ENCODE results near the gene RTTN. TPM values are rescaled to one million over a fixed set of nuclear protein-coding genes. Genes with fewer than 3 reads are reported as not detected.

RTTN gene
- total RNA-seq, 1 donor from 2014 or later: 7.8 TPM

DNA sequence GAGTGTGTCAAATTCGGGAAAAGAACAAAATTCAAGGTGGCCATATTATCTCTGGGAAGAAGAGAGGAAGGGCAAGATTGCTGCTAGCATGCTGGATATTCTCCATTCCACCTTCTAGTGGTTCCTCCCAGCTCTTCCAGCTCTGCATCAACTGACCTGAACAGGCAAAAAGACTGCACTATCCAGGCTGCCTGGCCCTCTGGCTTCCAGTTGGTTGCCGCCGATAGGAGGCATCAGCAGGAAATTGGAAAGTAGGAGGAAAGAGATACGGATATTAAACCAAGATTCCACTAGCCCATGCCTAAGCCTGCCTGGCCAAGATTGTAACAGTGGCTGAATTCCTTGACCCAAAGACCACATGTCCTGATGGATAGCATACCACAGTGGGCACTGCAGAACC is 1.7 kb upstream of the RTTN start:
- ATAC-seq: no peak

DNA sequence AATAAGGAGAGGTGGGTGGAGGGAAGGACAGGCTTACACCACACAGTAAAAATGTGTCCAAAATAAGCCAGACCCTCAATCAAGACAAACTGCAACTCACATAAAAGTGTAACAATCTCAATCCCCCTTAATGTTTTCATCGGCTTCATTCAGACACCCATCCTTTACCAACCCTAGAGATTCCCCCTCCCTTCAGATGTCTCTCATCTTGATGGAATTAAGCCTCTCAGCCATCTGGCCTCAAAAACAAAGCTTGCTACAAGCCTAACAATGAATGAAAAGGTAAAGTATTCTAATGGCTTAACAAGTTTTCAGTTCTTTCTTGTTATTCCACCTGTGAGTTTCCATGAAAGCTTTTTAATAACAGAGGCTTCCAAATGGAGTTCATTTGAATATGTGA is 5.2 kb downstream of the RTTN start:
- ATAC-seq: no peak

- no peak for ATAC-seq
Observed at GRCh38 chr18:70197844-70198243, 7.6 kb downstream of the RTTN start.

- ATAC-seq: no peak
Observed at GRCh38 chr18:70197026-70197425, 8.5 kb downstream of the RTTN start.

DNA sequence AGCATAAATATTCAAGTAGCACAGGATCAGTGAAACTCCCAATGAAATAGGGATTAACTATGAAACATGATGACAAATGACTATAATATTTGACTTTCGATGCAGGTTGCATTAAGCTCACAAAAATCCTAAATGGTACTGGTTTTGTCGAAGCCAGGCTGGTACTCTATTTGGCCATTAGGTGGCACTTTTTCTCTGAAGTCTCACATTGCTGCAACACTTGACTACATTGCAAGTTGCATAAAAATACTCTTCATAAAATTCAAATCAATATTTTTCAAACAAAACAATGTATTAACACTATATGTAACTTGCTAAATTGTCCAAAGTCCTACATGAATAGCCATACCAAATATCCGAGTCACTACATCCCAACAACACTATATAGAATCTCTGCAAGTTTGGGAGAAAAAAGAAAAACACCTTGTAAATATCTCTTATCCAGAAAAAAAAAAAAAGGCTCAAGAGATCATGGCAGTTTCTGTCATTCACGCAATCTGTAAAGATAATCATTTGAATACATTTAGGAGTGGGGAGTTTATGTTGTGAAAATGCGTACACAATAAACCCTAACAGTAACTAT is 9.5 kb downstream of the RTTN start:
- peak; percentile 42 for ATAC-seq

DNA sequence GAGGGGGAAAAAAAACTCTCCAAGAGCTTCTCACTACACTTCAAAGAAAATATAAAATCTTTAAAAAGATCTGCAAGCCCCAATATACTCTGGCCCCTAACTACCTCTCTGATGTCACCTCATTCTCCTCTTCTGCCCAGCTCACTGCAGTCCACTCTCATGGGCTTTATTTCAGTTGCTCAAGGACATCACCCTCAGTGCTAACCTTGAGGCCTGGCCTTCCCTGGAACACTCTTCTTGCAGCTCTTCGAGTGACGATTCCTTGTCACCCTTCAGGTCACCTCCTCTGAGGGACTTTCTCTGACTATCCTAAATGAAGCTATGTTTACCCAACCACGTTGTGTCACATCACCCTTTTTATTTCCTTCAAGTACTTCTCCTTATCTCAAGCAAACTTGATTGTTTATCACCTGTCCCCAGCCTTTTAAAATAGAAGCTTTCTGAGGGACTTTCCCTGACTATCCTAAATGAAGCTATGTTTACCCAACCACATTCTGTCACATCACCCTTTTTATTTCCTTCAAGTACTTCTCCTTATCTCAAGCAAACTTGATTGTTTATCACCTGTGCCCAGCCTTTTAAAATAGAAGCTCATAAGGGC is 10.4 kb downstream of the RTTN start:
- no peak for ATAC-seq

GRCh38 chr18:70194227-70194890 is 11.1 kb downstream of the RTTN start:
- ATAC-seq: no peak

- ATAC-seq: no peak
Observed at GRCh38 chr18:70190529-70190928, 15.0 kb downstream of the RTTN start.

GRCh38 chr18:70188113-70188512 is 17.4 kb downstream of the RTTN start:
- no peak for ATAC-seq

- ATAC-seq: no peak
Observed at GRCh38 chr18:70183441-70183840, 22.0 kb downstream of the RTTN start.

DNA sequence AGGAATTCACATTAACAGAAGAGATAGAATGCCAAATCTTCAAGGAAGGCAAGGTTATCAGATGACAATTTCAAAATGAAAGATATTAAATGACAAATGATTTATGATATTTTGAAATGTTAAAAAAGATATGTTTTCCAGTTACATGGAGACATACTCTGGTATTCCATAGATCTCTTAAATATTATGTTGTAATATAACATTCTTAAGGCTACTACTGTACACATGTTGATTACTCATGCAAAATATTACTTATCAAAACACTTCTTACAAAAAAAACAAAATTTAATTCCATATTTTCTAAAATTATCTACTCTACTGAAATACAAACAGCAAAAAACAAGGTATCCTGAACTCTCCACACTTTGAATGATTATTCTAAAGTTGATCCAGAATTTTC is 22.9 kb downstream of the RTTN start:
- no peak for ATAC-seq

GRCh38 chr18:70181725-70182124 is 23.8 kb downstream of the RTTN start:
- ATAC-seq: no peak

GRCh38 chr18:70181015-70181414 is 24.5 kb downstream of the RTTN start:
- ATAC-seq: peak; percentile 72

DNA sequence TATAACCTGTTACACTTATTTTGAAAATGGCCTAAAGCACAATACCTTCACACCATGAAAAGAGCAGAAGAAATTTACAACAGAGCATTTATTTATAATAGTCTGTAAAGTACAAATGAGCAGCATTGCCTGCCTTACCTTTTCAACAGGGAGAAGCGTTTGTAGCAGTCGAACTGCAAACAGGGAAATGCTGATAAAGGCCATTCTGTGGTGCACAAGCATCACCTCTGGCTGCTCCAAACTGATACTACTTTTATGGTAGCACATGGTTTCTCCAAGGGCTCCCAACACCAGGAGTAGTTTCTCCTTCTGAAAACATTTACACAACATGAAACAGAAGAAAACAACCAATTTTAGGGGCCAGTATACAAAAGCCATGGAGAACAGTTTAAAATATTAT is 28.9 kb downstream of the RTTN start:
- no peak for ATAC-seq

GRCh38 chr18:70175216-70175615 is 30.3 kb downstream of the RTTN start:
- ATAC-seq: no peak

DNA sequence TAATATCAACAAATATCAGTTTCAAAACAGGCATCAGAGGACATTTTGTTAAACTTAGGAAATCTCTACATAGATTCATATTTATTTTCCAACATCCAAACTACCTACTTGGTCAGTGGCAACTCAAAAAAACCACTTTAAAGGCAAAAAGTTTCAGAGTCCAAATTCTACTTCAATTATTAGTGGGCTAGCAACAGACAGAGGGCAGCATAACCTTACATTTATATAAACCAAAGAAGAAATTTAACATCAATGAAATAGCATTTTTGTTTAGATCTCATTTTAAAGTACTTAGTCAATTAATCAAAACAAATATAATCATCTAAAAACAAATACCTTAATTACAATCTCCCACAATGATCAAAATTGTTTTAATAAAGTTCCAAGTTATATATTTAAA is 33.3 kb downstream of the RTTN start:
- no peak for ATAC-seq

GRCh38 chr18:70169747-70170146 is 35.7 kb downstream of the RTTN start:
- no peak for ATAC-seq

GRCh38 chr18:70166668-70167067 is 38.8 kb downstream of the RTTN start:
- ATAC-seq: no peak

- no peak for ATAC-seq
Observed at GRCh38 chr18:70165936-70166335, 39.6 kb downstream of the RTTN start.

DNA sequence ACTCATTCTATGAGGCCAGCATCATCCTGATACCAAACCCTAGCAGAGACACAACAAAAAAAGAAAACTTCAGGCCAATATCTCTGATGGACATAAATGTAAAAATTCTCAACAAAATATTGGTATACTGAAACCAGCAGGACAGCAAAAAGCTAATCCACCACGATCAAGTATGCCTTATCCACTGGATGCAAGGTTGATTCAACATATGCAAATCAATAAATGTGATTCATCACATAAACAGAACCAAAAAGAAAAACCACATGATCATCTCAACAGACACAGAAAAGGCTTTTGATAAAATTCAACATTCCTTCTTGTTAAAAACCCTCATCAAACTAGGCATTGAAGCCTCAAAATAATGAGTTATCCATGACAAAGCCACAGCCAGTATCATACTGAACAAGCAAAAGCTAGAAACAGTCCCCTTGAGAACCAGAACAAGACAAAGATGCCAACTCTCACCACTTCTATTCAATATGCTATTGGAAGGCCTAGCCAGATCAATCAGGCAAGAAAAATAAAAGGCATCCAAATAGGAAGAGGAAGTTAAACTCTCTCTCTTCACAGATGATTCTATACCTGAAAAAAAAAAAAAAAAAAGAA is 45.3 kb downstream of the RTTN start:
- no peak for ATAC-seq

DNA sequence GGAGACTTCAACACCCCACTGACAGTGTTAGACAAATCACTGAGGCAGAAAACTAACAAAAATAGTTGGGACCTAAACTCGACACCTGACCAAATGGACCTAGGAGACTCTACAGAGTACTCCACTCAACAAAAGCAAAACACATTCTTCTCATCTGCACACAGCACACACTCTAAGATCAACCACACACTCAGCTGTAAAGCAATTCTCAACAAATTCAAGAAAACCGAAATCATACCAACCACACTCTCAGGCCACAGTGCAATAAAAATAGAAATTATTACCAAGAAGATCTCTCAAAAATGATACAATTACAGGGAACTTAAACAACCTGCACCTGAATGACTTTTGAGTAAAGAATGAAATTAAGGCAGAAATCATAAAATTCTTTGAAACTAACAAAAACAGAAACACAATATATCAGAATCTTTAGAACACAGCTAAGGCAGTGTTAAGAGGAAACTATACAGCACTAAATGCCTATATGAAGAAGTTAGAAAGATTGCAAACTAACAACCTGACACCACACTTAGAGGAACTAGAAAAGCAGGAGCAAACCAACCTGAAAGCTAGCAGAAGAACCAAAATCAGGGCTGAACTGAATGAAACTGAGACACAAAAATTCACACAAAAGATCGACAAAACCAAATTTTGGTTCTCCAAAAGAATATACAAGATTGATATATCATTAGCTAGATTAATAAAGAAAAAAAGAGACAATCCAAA is 46.3 kb downstream of the RTTN start:
- ATAC-seq: no peak

- no peak for ATAC-seq
Observed at GRCh38 chr18:70156886-70157285, 48.6 kb downstream of the RTTN start.

DNA sequence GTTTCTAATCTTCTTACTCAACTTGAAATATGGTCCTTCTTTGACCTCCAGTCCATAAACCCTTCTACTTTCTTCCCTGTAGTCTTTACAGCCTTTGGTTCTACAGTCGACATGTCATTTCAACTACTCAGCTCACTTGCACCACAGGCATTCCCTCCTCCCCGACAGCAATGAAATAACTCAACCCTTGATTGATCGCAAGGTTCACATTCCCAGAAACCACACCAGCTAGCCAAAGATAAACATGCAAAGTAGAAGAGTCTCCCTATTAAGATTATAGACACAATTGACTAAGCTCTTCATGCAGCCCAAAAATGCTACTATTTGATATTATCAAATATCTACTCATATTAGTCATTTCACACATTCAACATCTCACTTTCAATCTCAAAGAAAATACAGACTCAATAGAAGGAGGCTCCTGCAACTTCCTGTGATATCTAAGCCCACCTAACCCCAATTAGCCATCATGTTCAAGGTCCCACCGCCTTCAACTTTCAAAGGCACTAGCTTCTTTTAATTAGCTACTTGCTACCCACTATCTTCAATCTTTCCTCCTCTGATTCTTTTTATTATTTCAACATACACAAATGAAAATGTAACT is 50.8 kb downstream of the RTTN start:
- no peak for ATAC-seq
